Endothelial cell of umbilical vein (primary cell): ENCODE data around the gene TMEM250. TPM values are rescaled to one million over a fixed set of nuclear protein-coding genes. Genes with fewer than 3 reads are reported as not detected.

Experiments
- BruUV-seq: library from RNA; stranded (reverse); fragments of 400-500 nt; replicated peaks from 2 replicates; lab custom pipeline; 2021; lab: Mats Ljungman, UMichigan
- CTCF ChIA-PET: fragments of 300-600, 350-600 bp; sonication (Branson Sonifier 250); formaldehyde crosslinking; loops from one replicate; lab custom pipeline; 2021; ENCODE audit warnings: antibody characterized with exemption, inconsistent platforms; lab: Charles Lee
- POLR2A ChIA-PET: fragments of 300-600, 350-600 bp; sonication (Branson Sonifier 250); formaldehyde crosslinking; loops from one replicate; lab custom pipeline; 2021; ENCODE audit warnings: antibody characterized with exemption, inconsistent platforms; lab: Charles Lee
- DNase-seq: peaks from one replicate; pipeline ENCODE4 v3.0.0-alpha.2; 2011; ENCODE audit warnings: low read depth, low spot score
- FAIRE-seq: peaks from 2 replicates; lab custom pipeline; 2011; peaks lifted over from hg19 to GRCh38; lab: Jason Lieb, UNC
- H2AFZ ChIP-seq: 2 replicates; pipeline ENCODE4 v1.6.0; 2012; ENCODE audit warnings: low read depth, low read length, control low read depth, inconsistent platforms
- H3K27ac ChIP-seq: 2 replicates; pipeline ENCODE4 v1.5.1; 2011; ENCODE audit warnings: low read depth, mild to moderate bottlenecking, control low read depth, low read length, moderate library complexity; ENCODE audit not compliant: insufficient read depth
- H3K27me3 ChIP-seq, 2 experiments: 2 replicates each; pipeline versions ENCODE4 v1.6.0 to v1.6.1; 2011; ENCODE audit warnings: low read length in 2 of 2, mixed read lengths in 1 of 2; ENCODE audit not compliant: control insufficient read depth in 2 of 2, insufficient read depth in 2 of 2
- H3K36me3 ChIP-seq, 2 experiments: 2 replicates in 1 of 2; 3 replicates in 1 of 2; pipeline ENCODE4 v1.5.1; 2011; ENCODE audit warnings: low read length in 2 of 2, mild to moderate bottlenecking in 1 of 2, moderate library complexity in 1 of 2; ENCODE audit not compliant: control insufficient read depth in 2 of 2, insufficient read depth in 2 of 2; ENCODE audit errors: extremely low read depth in 1 of 2
- H3K4me1 ChIP-seq: 3 replicates; pipeline ENCODE4 v1.5.1; 2011; ENCODE audit warnings: mild to moderate bottlenecking, low read length; ENCODE audit not compliant: control insufficient read depth, insufficient read depth; ENCODE audit errors: extremely low read depth
- H3K4me2 ChIP-seq: 2 replicates; pipeline ENCODE4 v1.6.1; 2011; ENCODE audit warnings: low read length, control low read depth, mixed read lengths; ENCODE audit not compliant: insufficient read depth
- H3K4me3 ChIP-seq, 3 experiments: fragments of 200-600 bp in 1 of 3; sonication (generic), shearing (Covaris generic) in 1 of 3; replicated peaks in 1 of 3; 2 replicates each; pipeline ENCODE4 v1.5.1; 2011 to 2016; ENCODE audit warnings: control low read depth in 3 of 3, low read length in 3 of 3, mild to moderate bottlenecking in 2 of 3, inconsistent platforms in 1 of 3, low read depth in 1 of 3, moderate library complexity in 1 of 3; ENCODE audit not compliant: insufficient read depth in 1 of 3
- H3K79me2 ChIP-seq: 2 replicates; pipeline ENCODE4 v1.6.0; 2012; ENCODE audit warnings: low read length, inconsistent platforms; ENCODE audit not compliant: control insufficient read depth, insufficient read depth
- H3K9ac ChIP-seq: replicated peaks from 2 replicates; pipeline ENCODE3; 2011; ENCODE audit warnings: low read length, control low read depth; ENCODE audit not compliant: insufficient read depth; ENCODE audit errors: extremely low read depth
- H3K9me1 ChIP-seq: replicated peaks from 3 replicates; pipeline ENCODE4 v1.6.0; 2011; ENCODE audit warnings: mild to moderate bottlenecking, low read length; ENCODE audit not compliant: control insufficient read depth, insufficient read depth; ENCODE audit errors: extremely low read depth
- H3K9me3 ChIP-seq: replicated peaks from 2 replicates; pipeline ENCODE4 v1.5.1; 2012; ENCODE audit warnings: low read length, inconsistent platforms; ENCODE audit not compliant: control insufficient read depth, insufficient read depth
- H4K20me1 ChIP-seq: replicated peaks from 2 replicates; pipeline ENCODE3; 2011; ENCODE audit warnings: mild to moderate bottlenecking, low read length; ENCODE audit not compliant: control insufficient read depth, insufficient read depth; ENCODE audit errors: extremely low read depth
- EZH2 ChIP-seq: IDR thresholded peaks from 2 replicates; pipeline ENCODE4 v1.6.1; 2012; ENCODE audit warnings: borderline replicate concordance, low read depth, mild to moderate bottlenecking, moderate library complexity, low read length, inconsistent platforms; ENCODE audit not compliant: severe bottlenecking
- FOS ChIP-seq: IDR thresholded peaks from 2 replicates; pipeline ENCODE4 v1.6.1; 2011; ENCODE audit warnings: mild to moderate bottlenecking, low read length, moderate library complexity, borderline replicate concordance; ENCODE audit not compliant: insufficient read depth
- GATA2 ChIP-seq: IDR thresholded peaks from 2 replicates; pipeline ENCODE4 v1.7.0; 2011; ENCODE audit warnings: low read depth, mild to moderate bottlenecking, moderate library complexity, mixed read lengths, low read length; ENCODE audit not compliant: insufficient read length, insufficient read depth
- JUN ChIP-seq: IDR thresholded peaks from 2 replicates; pipeline ENCODE4 v1.6.1; 2011; ENCODE audit warnings: borderline replicate concordance, low read depth; ENCODE audit not compliant: insufficient read length, insufficient read depth
- MAX ChIP-seq: IDR thresholded peaks from 2 replicates; pipeline ENCODE4 v1.6.1; 2011; ENCODE audit not compliant: insufficient read depth, insufficient read length
- MYC ChIP-seq: IDR thresholded peaks from one replicate; pipeline ENCODE4 v1.6.1; 2011; ENCODE audit warnings: mild to moderate bottlenecking, low read depth, low read length
- POLR2A ChIP-seq: IDR thresholded peaks from 2 replicates; pipeline ENCODE4 v1.6.1; 2012; ENCODE audit warnings: low read depth, mild to moderate bottlenecking, control low read depth, low read length
- POLR2AphosphoS5 ChIP-seq: IDR thresholded peaks from 2 replicates; pipeline ENCODE4 v1.6.1; 2012; ENCODE audit warnings: low read depth, mild to moderate bottlenecking, control low read depth, low read length, moderate library complexity; ENCODE audit not compliant: insufficient read depth
- dilution Hi-C: fragments of 300-500 bp; cut with MboI; formaldehyde crosslinking; loops from one replicate; pipeline ENCODE4 v1.15.0; 2019; ENCODE audit warnings: low sequenced_read_pairs; ENCODE audit not compliant: extremely low pct_ligation_motif_present
- intact Hi-C: fragments of 100-400 bp; cut with micrococcal nuclease; formaldehyde crosslinking; loops from one replicate; pipeline ENCODE4 v1.10.0; 2022
- polyA plus RNA-seq, 4 experiments: library from polyadenylated mRNA; depleted of rRNA in 3 of 4; stranded (reverse) in 3 of 4; unstranded in 1 of 4; fragments of >200 nt; gene quantifications; 2 replicates each; pipeline versions ENCODE4 v1.2.1 to v1.2.3, GENCODE V29; 2011 to 2012; ENCODE audit warnings: missing spikeins in 1 of 4
- total RNA-seq: library from RNA; stranded (reverse); gene quantifications from 2 replicates; pipeline ENCODE4 v1.2.3, GENCODE V29; 2021
- TF ChIP-seq, protein P1 (sequence below), 2 donors: IDR thresholded peaks; 1 replicate in 1 of 2; 2 replicates in 1 of 2; pipeline ENCODE4 v1.5.1; 2011; ENCODE audit warnings: low read length in 2 of 2, mild to moderate bottlenecking in 2 of 2, moderate library complexity in 2 of 2, control low read depth in 1 of 2, inconsistent platforms in 1 of 2, low read depth in 1 of 2; ENCODE audit not compliant: insufficient read depth in 1 of 2; ENCODE audit errors: extremely low read depth in 1 of 2

TMEM250 gene
- total and polyA plus RNA-seq, 2 donors (not counting 3 experiments of a cell fraction or from before 2014, with no cell fraction given) = 24.9 to 49.9 TPM

GRCh38 chr9:136091582-136092352 lies 26.9 kb downstream of the TMEM250 start:
- no peak overlapping the region for H3K27ac ChIP-seq
- dilution Hi-C loops (no loop called here), intact Hi-C loops (loop anchor here (5.0 kb wide), 1 partner anchor 1649 kb away; no protein-coding TSS in a partner anchor)
- TF ChIP-seq FOS (no peak), EZH2 (no peak), POLR2AphosphoS5 (no peak), MYC (no peak), GATA2 (no peak), MAX (no peak), JUN (no peak), POLR2A (no peak)
- TF ChIP-seq, protein P1, sequence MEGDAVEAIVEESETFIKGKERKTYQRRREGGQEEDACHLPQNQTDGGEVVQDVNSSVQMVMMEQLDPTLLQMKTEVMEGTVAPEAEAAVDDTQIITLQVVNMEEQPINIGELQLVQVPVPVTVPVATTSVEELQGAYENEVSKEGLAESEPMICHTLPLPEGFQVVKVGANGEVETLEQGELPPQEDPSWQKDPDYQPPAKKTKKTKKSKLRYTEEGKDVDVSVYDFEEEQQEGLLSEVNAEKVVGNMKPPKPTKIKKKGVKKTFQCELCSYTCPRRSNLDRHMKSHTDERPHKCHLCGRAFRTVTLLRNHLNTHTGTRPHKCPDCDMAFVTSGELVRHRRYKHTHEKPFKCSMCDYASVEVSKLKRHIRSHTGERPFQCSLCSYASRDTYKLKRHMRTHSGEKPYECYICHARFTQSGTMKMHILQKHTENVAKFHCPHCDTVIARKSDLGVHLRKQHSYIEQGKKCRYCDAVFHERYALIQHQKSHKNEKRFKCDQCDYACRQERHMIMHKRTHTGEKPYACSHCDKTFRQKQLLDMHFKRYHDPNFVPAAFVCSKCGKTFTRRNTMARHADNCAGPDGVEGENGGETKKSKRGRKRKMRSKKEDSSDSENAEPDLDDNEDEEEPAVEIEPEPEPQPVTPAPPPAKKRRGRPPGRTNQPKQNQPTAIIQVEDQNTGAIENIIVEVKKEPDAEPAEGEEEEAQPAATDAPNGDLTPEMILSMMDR (IDR thresholded peaks at IDR 0.05; ENCODE audit: extremely low read depth in 1 of 2, insufficient read depth in 1 of 2, low read depth in 1 of 2, low read length in 2 of 2) = no peak
- ChIA-PET POLR2A (no interaction called here), CTCF (interaction anchor here (0.7 to 4.4 kb wide), 3 partner anchors 10 to 124 kb away, joined by 5 to 148 read pairs (median 44); partner anchors contain the start of gene TMEM250)
- H3K9me3 ChIP-seq = no peaks in the 10 kb centered on the region
- no peak overlapping the region for H2AFZ ChIP-seq
- no peaks in the 10 kb centered on the region for H3K36me3 ChIP-seq
- no peaks in the 10 kb centered on the region for H3K27me3 ChIP-seq
- no peak overlapping the region for H3K4me2 ChIP-seq
- no TSS peak for BruUV-seq
- FAIRE-seq (no peak), DNase-seq (no peak)
- H3K4me1 ChIP-seq = peaks cover 19% of the 10 kb centered on the region
- no peak overlapping the region for H3K9ac ChIP-seq
- H4K20me1 ChIP-seq = no peaks in the 10 kb centered on the region
- H3K79me2 ChIP-seq = peaks cover 77% of the 10 kb centered on the region
- no peak overlapping the region for H3K4me3 ChIP-seq
- H3K9me1 ChIP-seq = no peaks in the 10 kb centered on the region
